Activated T-cell treated with anti-CD3 and anti-CD28 coated beads, Interleukin-2, amount 50 U/mL, for 1 hour (primary cell): ENCODE data around the gene TAF4.
"Not testable (repeated sequence)": the region's sequence is repeated elsewhere in the genome, so short reads cannot be mapped to it uniquely, and the experiment has no call there.

Source experiments
- DNase-seq: peaks from one replicate; pipeline ENCODE4 v3.0.0-alpha.2; 2020

TAF4 gene

DNA sequence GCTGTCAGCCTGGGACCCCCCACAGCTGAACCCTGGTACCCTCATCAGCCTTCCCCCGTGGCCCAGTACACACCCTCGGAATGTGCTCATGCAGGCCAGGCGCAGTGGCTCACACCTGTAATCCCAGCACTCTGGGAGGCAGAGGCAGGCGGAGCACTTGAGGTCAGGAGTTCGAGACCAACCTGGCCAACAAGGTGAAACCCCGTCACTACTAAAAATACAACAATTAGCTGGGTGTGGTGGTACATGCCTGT, 9.9 kb downstream of the TAF4 start:
- DNase-seq: not testable (repeated sequence)

DNA sequence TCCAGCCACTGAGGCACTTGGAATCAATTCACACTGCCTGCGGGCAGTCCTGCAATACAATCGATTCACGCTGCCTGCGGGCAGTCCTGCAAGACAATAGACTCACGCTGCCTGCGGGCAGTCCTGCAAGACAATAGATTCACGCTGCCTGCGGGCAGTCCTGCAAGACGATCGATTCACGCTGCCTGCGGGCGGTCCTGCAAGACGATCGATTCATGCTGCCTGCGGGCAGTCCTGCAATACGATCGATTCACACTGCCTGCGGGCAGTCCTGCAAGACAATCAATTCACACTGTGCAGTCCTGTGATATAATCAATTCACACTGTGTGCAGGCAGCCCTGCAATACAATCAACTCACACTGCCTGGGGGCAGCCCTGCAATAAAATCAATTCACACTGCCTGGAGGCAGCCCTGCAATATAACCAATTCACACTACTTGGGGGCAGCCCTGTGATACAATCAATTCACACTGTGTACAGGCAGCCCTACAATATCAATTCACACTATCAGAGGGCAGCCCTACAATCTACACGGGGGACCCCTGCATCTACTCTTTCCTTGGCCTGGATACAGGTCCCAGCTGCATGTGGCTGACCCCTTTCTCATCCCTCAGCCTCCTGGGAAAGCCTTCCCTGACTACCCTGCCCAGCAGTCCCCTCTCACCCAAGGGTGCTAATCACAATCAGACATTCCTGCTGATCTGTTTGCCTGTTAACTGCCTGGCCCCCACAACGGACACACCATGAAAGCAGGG, 10.4 kb downstream of the TAF4 start:
- no peak for DNase-seq

DNA sequence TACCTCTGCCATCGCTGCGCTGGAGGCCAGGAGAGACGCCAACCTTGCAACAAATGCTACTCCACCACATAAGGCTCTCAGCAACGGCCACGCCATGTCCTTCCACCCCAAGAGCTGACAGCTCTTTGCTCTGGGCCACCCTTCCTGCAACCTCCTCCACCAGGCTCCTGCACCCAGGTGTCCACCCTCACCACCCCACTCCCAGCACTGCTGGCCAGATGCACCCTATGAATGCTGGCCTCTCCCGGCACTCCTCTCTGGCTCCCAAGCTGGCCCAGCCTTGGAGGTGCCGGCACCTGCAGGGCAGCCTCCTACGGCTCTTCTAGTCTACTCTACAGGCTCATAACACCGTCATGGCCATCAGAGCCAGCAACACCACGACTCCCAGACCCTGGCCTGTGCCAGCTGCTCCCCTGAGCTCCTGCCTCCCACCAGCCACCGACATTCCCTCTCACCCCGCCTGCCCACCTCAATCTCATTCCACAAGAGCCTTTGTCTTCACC, 11.2 kb downstream of the TAF4 start:
- DNase-seq: no peak

DNA sequence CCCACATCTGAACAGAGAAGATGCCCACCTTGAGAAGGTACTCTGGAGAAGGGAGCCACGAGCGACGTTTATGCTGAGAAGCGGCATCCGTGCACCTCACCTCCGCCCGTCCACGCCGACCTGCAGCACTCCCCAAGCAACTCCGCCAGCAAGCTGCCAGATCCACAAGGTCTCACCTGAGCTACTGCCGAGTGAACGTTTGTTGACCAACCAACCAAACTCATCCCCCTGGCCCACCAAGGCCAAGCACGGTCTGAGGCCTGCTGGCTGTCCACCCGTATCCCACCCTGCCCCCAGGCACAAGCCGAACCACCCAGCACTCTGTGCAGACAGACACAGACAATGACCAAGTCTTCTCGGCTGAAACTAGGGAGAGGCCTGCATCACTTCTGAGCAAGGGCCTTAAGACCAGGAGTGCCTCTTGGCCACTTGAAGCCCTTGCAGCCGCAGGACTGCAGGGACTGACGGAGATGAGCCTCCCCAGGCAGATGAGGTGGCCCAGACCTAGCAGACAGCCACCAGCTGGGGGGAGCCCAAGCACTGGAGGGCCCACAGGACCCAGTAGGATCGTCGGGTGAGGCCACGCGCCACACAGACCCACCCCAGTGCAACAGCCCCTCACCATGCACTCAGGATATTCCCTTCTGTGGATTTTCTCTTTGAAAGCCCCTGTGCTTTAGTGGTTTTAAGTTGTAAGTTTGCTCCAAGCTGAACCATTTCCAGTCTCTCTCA, 12.1 kb downstream of the TAF4 start:
- peak; percentile 10 for DNase-seq

DNA sequence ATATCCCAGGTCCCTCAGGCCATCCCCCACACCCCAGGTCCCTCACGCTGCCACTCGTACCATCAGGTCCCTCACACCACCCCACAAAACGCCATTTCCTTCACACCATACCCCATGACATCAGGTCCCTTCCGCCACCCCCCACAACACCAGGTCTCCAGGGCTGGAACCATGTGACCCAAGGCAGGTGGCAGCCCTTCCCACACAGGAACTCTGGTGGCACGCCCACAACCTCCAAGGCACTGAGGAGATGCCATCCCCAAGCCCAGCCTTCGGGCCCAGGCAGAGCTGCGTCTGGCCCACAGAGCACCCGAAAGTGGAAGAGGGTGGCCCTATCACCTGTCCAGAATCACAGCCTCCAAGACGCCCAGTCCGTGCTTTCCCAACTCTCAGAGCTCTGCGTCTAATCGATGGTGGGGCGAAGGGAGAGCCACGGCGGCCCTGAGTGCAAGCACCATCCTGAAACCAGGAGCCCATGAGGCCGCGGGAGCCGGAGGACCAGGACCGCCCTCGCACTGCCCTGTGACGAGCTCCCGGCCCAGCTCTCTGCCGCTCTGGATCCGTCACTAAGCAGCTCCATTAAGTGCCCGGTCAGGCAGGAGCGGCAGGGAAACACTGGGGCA, 12.7 kb downstream of the TAF4 start:
- peak; percentile 1 for DNase-seq

DNA sequence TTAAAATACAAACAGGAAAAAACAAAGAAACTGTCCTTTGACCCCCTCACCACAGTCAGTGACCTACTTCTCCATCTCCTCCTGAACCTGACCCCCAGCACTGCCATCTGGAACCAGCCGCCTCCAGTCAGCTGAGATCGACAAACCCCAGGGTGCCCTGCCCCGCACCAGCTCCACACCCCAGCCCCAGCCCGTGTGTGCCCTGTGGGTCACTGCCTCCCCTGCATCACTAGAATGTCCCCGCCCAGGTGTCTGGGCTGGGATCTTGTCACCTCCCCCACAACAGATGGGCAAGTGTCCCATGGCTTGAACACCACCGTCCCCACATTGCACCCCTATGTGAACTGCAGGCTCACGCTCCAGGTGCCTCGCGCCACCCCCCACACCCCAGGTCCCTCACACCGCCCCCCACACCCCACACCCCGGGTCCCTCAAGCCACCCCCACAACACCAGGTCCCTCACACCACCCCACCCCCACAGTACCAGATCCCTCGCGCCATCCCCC, 13.3 kb downstream of the TAF4 start:
- no peak for DNase-seq

DNA sequence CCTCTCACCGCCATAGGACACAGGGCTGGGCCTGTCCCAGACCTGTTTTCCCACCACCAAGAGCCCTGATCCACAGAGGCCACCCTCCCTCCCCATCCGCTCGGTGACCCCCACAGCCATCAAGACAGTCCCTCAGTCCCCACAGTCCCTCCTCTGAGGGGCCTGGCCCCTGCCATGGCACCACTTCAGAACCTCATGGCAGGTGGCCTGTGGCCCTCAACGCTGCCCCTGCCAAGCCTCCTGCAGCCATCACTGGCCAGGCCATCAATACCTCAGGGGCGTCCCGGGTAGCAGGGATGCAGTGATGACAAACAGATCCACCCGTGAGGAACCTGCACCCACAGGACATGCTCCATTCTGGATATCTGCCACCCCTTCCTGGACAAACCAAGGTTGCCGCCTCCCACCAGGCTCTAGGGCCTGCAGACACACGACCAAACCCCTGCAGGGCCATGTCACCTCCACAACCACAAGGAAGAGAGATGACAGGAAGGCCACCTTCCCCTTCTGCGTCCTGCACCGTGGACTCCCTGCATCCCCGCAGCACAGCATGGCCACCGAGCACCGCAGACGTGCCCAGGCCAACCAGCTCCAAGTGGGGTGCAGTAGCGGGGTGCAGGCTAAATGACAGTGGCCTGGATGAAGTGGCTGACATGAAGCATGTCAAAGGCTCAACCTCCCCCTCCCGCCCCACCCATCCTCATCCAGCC, 14.0 kb downstream of the TAF4 start:
- DNase-seq: no peak

DNA sequence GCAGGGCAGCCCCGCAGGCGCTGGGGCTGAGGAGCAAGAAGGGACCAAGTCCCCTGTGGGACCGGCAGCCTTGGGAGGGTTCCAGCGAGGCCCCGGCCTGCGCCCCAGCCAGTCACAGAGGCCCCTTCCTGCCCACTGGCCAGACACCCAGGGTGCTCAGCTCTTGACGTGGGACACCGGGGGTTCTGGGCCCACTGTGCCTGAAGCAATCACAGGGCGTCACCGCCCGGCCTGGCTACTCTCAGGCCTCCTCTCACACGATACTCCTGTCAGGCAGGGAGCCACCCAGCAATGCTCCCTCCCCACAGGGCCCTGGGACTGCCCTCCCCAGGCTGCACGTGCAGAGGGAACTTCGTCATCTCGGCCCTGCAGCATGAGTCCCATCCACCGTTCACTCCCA, 14.5 kb downstream of the TAF4 start:
- DNase-seq: no peak

DNA sequence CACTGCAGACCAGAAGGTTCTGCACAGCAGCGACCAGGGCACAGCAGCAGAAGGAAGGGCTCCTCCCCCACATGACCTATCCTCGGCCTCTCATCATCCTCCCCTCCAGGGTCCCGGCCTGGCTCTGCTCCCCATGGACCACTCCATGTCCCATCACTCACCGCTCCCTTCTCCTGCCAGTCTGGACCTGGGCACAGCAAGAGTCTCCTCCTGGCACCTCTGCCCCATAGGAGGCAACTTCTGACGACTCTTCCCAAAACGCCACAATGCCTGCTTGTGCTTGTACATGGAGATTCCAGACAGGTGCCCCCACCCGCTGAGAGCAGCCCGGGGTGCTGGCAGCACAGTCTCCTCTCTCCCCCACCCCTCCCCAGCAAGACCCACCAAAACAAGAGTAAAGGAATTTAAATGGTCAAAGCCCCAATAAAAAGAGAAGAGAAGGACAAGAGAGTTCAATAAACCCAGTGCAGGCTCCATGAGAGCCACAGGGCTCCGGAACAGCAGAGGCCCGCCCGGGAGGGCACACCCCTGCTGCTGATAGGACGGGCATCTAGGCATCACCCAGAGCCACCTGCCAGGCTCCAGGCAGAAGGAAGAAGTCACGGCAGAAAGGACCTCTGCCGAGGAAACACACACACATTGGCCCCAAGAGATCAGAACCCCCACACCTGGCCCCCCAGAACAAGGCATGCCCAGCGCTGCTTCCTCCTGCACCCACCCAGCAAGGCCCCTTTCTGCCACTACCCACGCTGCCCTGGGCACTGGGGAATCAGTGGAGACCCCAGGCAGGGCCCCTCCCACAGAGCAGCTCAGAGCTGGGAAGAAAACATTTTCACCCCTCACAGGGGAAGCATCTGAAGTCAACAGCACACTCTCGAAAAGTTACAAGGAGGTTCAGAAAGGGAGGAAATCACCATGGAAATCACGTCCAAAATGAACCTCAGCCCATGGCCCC, 15.2 kb downstream of the TAF4 start:
- DNase-seq: no peak

DNA sequence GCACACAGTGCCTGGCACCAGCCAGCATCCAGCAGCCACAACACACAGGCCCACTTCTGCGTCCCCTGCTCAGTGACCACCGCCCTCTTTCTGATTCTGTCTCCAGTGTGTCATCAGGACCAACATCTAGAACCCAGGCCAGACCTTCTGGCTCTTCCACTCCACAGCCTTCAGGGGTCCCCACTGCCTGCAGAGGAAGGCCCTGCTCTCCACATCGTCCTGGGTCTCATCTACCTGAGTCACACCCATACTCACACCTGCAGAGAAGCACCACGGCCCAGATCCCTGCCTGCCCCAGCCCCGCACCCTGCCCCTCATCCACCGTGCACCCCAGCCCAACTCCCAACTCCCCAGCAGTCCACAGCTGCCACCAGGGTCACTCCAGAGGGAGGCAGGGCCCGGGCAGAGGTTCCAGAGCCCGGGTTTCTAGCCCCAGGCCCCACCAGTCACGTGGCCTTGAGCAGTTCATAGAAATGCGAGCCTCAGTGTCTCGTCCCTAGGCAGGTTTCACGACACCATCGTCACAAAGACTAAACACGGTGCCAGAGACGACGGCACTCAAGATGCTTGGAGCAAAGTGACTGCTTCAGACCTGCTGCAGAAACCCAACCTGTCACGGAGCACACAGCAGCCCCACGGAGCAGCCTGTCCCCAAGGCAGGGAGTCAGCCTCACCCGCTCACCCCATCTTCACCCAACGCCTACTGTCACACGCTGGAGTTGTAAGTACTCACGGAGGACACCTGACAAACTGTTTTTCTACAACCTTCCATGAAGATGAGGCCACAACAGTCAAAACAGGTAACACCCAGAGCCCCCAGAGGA, 16.1 kb downstream of the TAF4 start:
- DNase-seq: no peak

DNA sequence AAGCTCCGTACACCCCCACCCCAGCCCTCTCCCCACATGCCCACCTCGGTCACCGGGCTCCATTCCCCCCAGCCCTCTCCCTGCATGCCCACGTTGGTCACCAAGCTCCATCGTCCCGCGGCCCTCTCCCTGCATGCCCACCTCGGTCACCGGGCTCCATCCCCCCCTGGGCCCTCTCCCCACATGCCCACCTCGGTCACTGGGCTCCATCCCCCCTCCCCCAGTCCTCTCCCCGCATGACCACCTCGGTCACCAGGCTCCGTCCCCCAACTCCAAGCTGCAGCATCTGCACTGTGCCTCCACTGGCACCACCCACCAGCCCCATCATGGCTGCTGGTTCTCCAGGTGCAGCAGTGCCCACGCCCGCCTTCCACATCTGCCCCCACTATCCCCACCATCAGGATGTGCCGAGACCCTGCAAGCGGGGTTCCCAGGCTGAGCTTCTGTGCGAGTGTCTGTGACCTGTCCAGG, 16.8 kb downstream of the TAF4 start:
- DNase-seq: no peak

DNA sequence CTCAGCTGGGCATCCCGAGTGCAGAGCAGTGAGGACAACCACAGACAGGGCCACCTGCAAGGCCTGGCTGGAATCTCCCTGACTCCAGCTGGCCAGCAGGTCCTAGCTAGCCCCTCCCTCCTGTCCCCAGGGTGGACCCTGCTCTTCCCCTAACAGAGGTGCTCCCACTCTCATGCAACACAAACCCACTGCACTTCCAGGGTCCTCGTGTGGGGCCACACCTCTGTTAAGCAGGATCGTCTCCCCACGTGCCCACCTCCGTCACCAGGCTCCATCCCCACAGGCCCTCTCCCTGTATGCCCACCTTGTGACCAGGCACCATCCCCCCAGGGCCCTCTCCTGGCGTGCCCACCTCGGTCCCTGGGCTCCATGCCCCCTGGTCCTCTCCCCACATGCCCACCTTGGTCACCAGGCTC, 17.3 kb downstream of the TAF4 start:
- DNase-seq: no peak

DNA sequence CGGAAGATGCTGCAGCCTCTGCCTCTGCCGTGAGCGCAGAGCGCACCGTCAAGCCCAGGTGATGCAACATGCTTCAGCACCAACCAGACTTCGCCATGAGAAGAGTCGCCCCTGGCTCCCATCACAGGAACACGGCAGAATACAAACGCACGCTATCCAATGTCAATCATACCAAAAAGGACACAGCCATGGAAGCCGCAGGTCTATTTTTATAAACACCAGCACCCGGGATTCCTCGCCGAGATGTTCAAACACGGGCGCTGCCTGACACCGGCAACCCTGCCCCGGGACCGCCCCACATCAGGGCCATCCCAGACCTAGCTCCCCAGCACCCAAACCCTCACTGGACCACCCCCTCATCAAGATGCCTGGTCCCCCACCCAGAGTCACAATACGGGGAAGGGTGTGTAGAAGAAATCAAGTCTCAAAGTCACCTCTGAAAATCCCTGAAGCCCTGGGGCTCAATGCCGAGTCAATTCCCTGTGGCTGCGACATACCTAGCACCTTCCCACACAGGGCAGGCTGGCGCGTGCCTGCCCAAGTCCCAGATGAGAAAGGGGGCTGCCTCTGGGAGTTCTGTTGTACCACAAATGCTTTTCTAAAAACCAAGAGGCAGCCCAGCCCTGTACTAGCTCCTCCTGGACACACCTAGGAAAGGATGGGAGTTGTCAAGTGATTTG, 17.9 kb downstream of the TAF4 start:
- DNase-seq: no peak

DNA sequence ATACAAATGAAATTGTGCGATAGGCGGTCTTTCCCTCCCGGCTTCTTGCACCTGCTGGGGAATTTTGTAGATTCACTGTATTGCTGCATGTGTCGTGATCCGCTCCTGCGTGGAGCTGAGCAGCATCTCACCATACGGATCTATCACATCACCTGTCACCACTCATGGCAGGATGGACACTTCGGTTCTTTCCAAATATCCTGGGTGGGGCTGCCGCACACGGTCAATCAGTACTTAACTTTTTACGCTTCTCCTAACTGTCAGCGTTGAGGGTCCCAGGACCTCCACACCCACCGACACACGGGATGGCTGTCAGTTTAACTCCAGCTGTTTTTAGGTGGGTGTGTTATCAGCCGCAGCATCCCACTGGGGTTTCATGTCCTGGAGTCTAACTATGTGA, 19.2 kb downstream of the TAF4 start:
- DNase-seq: no peak

DNA sequence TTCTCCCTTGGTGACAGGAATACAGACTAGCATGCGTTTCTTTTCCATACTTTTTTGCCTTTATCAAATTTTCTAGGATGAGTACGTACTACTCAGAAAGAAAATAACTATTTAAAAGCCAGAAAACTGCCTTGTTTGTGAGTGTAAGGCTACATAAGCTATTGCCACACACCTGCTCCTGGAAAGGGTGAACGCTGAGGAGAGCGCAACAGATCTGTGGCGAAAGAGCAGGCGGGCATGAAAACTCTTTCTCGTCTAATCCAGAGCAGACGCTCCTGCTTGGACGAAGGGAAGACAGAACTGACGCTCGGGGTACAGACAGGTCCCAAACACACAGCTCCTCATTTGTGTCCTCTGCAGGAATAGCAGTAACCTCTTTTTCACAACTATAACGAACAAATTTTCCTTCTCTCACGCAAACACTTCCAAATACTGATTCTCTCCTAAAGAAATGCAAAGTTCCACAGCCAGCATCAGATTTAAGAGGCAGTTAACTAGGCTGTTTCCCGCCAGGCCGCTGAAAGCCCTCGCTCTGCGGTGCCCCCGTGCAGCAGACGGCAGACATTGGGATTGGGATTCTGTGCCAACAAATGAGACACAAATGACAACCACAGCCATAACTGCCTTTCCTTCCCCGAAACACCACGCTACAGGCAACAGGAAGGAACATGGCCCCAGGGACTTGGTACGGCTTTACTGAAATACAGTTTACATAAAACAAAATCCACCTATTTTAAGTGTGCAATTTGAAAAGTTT, 20.0 kb downstream of the TAF4 start:
- no peak for DNase-seq

DNA sequence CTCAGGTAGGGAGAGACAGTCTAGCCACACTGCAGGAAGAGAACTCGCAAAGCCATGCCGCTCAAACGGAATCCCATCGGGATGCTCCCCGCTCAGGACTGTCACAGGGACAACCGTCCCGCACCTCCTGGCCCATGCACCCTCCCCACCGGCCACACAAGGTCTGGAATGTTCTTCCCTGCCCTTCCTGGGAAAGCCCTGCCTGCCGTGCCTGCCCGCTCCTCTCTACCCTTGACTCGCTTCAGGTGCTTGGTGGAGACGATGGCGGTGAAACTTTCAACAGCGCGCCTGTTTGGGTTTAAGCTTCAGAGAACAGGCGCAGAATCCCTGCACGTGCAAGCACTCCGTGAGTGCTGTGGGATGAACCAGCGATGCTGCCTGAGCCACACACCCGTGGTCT, 20.6 kb downstream of the TAF4 start:
- no peak for DNase-seq

DNA sequence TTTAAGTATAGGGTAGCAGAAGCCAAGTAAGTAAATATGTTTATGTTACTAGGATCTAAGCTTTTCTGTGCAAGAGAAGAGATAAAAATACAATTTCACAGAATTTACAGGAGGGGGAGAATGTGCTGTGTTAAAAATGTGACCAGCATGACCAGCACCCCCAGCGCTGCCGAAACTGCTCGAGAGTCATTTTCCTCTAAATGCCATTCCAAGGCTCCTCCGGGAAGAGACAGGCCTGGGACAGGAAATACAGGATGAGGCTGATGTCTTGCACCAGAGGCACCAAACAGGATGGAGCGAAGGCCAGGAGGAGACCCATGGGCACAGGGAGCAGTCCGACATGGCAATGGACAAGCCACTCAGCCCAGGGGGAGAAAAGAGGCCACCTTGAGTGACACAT, 21.1 kb downstream of the TAF4 start:
- DNase-seq: no peak

DNA sequence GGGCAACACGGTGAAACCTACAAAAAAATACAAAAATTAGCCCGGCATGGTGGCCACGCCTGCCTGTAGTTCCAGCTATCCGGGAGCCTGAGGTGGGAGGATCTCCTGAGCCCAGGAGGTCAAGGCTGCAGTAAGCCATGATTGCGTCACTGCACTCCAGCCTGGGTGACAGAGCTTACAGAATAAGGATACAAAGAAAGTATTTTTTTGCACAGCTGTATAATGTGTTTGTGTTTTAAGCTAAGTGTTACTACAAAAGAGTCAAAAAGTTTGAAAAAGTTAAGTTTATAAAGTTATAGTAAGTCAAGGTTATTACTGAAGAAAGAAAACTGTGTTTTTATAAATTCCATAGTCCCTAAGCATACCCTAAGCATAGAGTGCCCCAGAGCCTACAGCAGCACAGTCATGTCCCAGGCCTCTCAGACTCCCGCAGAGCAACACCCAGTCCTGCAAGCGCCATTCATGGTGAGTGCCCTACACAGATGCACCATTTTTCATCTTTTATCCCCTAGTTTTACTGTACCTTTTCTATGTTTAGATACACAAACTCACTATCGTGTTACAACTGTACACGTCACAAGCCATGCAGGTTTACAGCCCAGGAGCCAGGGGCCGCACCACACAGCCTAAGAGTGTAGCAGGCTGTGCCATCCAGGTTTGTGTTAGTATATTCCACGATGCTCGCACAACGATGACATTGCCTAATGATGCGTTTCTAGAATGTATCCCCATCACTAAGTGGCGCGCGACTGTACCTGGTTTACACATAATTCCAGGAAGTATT, 22.4 kb downstream of the TAF4 start:
- no peak for DNase-seq
